GM19099 (cell line): ENCODE measurements around the gene USP36.

Source experiments
- POLR2A ChIP-seq: IDR thresholded peaks from 3 replicates; pipeline ENCODE4 v1.6.1; 2011; ENCODE audit warnings: low read depth; ENCODE audit not compliant: insufficient read length; ENCODE audit errors: extremely low read depth

USP36 gene

DNA sequence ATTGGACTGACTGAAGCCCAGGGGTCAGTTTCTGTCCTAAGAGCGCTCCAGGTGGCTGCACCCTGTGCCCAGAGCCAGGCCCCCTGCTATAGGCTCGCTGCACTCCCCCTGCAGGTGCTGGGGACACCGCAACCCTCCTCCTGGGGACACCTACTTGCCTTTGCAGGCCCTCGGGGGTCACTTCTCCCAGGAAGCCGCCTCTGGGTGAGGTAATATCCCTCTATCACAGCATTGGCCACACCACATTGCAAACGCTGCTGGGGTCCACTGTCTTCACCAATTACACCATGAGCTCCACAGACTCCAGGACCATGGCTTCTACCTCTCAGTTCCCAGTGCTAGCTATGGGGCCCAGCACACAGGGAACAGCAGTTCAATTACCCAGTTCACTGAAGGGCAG, 14.9 kb downstream of the USP36 start:
- no peak for TF ChIP-seq POLR2A

- no peak for TF ChIP-seq POLR2A
Observed at GRCh38 chr17:78824240-78824639, 16.4 kb downstream of the USP36 start.

DNA sequence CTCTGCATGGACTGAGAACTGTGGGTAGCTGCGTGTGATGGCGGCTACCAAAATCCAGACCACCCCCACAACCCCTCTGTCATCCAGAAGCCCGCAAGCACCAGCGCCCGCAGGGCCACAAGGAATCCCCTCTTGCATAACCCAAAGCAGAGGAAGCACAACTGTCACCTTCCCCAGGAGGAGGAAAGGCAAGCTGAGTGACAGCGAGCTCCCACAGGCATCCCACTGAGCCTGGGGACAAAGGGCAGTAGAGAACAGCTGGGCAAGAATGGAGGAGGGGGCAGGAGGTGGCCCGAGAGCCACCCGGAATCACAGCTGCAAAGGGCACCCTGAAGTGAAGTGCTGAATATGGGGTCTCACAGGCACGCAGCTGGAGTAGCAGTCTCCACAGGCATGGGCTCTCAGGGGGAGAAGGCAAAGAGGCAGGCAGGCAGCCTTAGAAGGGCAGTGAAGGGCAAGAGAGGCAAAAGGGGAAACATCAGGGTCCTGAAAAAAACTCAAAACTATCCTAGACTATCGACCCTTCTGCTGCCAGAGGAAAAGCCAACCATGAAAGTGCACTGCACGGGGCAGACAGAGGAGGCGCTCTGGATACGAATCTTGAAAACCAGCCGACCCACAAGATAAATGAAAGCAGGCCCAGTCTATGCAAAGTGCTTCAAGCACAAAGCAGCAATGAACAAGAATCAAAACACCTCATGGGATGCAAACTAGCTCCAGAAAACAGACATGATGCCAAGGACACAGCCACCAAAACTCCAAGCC, 17.1 kb downstream of the USP36 start:
- no peak for TF ChIP-seq POLR2A

DNA sequence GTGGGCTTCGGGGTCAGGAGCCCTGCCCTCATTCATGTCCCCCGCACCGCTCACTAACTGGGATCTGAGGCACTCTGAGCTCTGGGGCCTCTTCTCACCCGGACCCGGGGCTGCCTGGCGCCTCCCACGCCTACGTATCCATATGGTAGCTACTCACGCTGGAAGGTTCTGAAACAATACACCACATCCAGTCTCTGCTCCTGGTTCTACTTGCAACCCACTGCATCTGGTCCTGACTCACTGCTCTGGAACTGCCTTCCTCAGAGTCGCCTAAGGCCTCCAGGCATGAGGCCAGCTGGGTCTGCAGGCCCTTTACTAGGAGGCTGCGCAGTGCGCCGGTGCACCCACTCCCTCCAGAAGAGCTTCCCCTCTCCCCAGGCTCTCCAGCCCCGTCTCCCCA, 18.1 kb downstream of the USP36 start:
- TF ChIP-seq POLR2A: no peak

DNA sequence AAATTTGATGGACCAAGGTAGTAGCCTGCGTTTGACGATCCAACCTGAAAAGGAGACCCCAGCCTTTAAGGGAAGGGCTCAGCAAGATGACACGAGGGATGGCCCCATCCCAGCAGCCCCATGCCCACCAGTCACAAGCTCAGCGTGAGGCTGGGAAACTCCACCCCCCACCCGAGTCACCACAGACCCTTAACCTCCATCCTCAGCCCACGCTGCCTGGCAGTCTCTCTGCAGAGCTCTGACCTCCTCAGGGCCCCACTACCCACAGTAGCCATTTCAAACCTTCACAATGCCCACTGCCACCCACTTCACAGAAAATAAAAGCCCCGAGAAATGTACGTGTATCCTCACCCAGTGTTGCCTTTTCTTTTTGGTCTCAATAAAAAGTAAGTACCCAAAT, 18.7 kb downstream of the USP36 start:
- TF ChIP-seq POLR2A: no peak

DNA sequence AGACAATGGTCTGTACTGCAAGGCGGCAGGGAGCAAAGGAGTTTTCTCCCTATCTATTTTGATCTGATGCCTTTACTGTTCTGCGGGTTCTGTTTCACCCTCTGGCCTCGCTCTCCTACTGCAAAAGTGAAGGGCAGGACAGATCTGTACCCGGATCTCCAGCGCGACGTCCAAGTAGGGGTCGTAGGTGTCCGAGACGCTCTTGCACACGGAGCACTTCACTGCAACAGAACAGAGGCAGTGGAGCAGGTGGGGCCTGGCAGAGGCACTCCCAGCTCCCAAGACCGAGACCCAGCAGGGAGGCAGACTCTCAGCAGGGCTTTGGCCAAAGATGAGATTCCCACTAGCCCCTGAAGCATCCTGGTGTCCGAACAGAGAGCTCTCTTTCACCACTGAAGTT, 19.8 kb downstream of the USP36 start:
- TF ChIP-seq POLR2A: no peak

GRCh38 chr17:78819806-78820792, 20.5 kb downstream of the USP36 start:
- TF ChIP-seq POLR2A: no peak

- TF ChIP-seq POLR2A: no peak
Observed at GRCh38 chr17:78819402-78819801, 21.2 kb downstream of the USP36 start.

DNA sequence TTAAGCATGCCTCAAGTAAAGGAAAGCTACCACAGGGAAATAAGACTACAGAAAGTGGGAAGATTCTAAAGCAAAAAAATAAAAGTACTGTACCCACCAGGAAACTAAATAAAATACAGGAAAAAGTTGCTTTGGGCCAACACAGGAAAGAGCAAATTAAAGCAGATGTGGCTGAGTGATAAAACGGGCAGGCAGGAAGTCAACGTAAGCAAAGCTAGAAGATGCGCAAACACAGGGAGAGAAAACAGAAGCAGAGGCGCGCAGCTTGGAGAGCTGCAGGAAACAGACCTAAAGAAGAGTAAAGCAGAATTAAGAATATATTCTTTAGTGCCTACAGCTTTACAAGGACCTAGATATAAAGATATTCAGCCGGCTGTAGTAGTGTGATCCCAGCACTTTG, 21.7 kb downstream of the USP36 start:
- no peak for TF ChIP-seq POLR2A

- no peak for TF ChIP-seq POLR2A
Observed at GRCh38 chr17:78818152-78818846, 22.3 kb downstream of the USP36 start.

DNA sequence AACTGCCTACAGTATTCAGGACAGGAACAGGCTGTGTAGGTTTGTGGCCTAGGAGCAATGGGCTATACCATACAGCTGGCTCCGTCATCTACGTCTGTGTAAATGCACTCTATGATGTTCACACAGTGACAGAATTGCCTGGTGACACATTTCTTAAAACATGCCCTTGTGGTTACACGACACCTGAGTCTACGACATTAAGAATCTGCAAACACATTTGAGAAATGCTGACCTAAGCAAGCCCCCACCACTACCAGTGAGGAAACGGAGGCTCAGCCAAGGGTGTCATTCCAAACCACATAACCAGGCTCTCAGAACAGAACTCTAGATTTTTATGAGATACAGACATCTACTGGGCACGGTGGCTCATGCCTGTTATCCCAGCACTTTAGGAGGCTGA, 23.5 kb downstream of the USP36 start:
- no peak for TF ChIP-seq POLR2A

- no peak for TF ChIP-seq POLR2A
Observed at GRCh38 chr17:78815696-78816095, 24.9 kb downstream of the USP36 start.

DNA sequence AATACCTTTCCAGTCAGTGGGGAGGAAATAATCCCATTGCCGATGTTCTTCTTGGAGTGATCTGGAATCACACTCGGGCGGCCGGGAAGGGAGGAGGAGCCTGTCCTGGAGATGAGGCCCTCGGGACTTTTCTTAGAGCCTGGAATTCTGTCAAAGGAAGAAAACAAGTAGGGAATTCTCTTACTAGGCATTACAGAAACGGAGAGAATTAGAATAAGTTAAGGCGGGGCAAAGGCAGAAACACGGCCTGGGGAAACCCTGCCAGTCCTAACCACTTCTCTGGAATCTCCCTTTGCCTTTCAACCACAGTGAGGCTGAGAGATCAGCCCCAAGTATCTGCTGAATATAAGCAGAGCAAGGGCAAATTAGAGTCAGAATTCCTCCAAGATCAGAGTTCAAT, 27.8 kb downstream of the USP36 start:
- TF ChIP-seq POLR2A: no peak

DNA sequence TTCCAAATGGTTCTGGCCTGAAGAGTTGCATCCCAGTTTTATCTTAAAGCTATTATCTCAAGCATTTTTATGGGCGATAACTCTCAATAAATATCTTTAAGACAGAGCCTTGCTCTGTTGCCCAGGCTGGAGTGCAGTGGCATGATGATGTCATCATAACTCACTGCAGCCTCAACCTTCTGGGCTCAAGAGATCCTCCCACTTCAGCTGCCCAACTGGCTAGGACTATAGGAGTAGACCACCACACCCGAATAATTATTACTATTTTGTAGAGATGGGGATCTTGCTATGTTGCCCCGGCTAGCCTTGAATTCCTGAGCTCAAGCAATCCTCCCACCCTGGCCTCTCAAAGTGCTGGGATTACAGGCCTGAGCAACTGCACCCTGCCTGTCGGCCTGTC, 32.5 kb downstream of the USP36 start:
- TF ChIP-seq POLR2A: no peak

DNA sequence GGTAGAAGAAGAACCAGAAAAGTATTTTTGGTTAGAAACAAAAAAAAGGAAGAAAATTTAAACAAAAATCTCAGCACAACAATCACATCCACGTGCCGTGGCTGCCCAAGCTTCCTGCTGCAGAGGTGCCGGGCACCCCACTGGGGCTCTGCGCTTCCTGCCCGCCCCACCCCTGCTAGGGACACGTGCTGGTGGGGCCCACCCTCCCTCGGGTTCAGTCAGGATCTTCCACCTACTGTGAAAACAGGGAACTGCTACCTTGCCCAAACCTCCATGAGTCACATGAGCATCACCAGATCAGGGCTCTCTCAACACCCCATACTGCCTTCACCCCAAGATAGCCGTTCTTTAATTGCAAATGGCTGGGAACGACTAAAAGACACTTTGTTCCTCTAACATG, 34.2 kb downstream of the USP36 start:
- TF ChIP-seq POLR2A: no peak
